Measurements from ENCODE around the gene GYS2.

Gene GYS2

GRCh38 chr12:21561158-21561557 is 43.5 kb downstream of the GYS2 start:
- H3K79me2 ChIP-seq: no peaks in the 10 kb centered on the region
- H3K4me2 ChIP-seq (ENCODE audit: low read length): no peak overlapping the region
- H3K9me3 ChIP-seq (ENCODE audit: control insufficient read depth, low read length): no peaks in the 10 kb centered on the region
- no peaks in the 10 kb centered on the region for H3K36me3 ChIP-seq (ENCODE audit: control insufficient read depth, insufficient read depth, low read length)
- H3K27ac ChIP-seq: no peak overlapping the region
- TF ChIP-seq, protein P1, sequence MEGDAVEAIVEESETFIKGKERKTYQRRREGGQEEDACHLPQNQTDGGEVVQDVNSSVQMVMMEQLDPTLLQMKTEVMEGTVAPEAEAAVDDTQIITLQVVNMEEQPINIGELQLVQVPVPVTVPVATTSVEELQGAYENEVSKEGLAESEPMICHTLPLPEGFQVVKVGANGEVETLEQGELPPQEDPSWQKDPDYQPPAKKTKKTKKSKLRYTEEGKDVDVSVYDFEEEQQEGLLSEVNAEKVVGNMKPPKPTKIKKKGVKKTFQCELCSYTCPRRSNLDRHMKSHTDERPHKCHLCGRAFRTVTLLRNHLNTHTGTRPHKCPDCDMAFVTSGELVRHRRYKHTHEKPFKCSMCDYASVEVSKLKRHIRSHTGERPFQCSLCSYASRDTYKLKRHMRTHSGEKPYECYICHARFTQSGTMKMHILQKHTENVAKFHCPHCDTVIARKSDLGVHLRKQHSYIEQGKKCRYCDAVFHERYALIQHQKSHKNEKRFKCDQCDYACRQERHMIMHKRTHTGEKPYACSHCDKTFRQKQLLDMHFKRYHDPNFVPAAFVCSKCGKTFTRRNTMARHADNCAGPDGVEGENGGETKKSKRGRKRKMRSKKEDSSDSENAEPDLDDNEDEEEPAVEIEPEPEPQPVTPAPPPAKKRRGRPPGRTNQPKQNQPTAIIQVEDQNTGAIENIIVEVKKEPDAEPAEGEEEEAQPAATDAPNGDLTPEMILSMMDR (IDR thresholded peaks at IDR 0.05): no peak
- H2AFZ ChIP-seq: no peak overlapping the region
- no peaks in the 10 kb centered on the region for H3K4me1 ChIP-seq
- H3K9ac ChIP-seq: no peak overlapping the region
- no peak overlapping the region for H3K4me3 ChIP-seq (ENCODE audit: low read depth, low read length)
- no peaks in the 10 kb centered on the region for H3K27me3 ChIP-seq (ENCODE audit: control insufficient read depth, insufficient read depth, low read length)

DNA sequence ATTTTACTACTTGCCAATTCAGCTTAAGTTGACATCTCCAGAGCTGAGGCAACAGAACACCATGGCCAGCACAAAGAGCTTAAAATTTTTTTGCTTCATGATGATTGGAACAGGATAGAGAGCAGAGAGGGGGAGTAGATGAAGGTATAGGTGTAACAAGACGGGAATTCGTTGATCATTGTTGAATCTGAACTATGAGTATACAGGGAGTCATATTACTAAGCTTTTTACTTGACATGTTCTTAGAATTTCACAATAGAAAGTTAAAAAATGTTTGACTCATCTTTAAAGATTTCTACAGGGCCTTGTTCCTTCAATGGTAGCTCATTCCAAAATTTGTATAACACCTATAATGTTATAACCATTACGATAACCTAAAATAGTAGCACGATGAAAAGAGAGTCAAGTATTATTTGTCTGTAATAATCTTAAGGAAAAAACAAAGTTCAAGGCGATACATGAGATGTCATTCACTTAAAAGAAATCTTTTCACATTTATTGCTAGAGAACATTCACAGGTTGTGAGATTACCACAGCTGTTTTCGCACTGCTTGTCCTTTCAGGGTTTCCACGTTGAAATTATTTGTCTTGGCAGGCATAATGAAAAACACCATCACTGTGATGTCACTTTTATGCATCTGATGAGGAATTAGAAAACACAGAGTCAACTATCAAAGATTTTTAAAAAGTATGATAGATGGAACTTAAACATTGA is 44.6 kb downstream of the GYS2 start:
- Histone ChIP-seq H3K9me3 (ENCODE audit: control insufficient read depth, low read length) (no peaks in the 10 kb centered on the region), H3K36me3 (ENCODE audit: control insufficient read depth, insufficient read depth, low read length) (no peaks in the 10 kb centered on the region), H3K4me1 (no peaks in the 10 kb centered on the region), H2AFZ (no peak overlapping the region), H3K27me3 (ENCODE audit: control insufficient read depth, insufficient read depth, low read length) (no peaks in the 10 kb centered on the region), H3K4me3 (ENCODE audit: low read depth, low read length) (no peak overlapping the region), H3K79me2 (no peaks in the 10 kb centered on the region), H3K4me2 (ENCODE audit: low read length) (no peak overlapping the region), H3K27ac (no peak overlapping the region), H3K9ac (no peak overlapping the region)
- TF ChIP-seq, protein P1 (IDR thresholded peaks at IDR 0.05): no peak

DNA sequence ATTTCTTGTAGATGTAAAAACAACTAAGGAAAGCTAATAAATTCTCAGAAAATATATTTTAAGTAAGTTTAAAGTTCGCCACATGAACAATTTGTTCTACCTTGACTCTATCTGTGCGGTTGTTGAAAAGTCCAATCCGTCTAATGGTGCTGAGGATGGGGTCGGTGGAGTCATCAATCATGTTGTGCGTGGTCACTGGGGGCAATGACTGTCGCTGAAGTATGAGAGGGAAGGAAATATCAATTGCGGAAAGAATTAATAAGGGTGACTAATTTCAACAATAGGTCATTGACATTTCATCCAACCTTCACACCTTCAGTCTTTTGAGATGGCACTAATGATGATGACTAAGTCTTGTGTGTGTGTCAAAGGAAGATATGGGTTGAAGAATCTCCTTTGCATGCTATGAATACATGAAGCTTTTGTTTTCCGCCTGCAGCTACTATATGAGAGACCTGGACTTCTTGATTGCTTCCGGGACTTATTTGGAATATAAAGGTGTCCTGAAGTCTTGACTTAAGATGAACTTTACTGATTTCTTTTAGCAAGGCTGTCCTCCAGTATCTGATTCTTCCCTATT is 46.5 kb downstream of the GYS2 start:
- no peak overlapping the region for H3K4me2 ChIP-seq (ENCODE audit: low read length)
- H3K27me3 ChIP-seq (ENCODE audit: control insufficient read depth, insufficient read depth, low read length): no peaks in the 10 kb centered on the region
- no peak overlapping the region for H2AFZ ChIP-seq
- H3K9ac ChIP-seq: no peak overlapping the region
- TF ChIP-seq, protein P1 (IDR thresholded peaks at IDR 0.05): no peak
- H3K36me3 ChIP-seq (ENCODE audit: control insufficient read depth, insufficient read depth, low read length): no peaks in the 10 kb centered on the region
- H3K4me1 ChIP-seq: no peaks in the 10 kb centered on the region
- no peaks in the 10 kb centered on the region for H3K79me2 ChIP-seq
- no peak overlapping the region for H3K4me3 ChIP-seq (ENCODE audit: low read depth, low read length)
- H3K9me3 ChIP-seq (ENCODE audit: control insufficient read depth, low read length): no peaks in the 10 kb centered on the region
- no peak overlapping the region for H3K27ac ChIP-seq

- no peak overlapping the region for H3K27ac ChIP-seq
- H2AFZ ChIP-seq: no peak overlapping the region
- TF ChIP-seq, protein P1 (IDR thresholded peaks at IDR 0.05): no peak
- H3K27me3 ChIP-seq (ENCODE audit: control insufficient read depth, insufficient read depth, low read length): no peaks in the 10 kb centered on the region
- no peaks in the 10 kb centered on the region for H3K4me1 ChIP-seq
- H3K79me2 ChIP-seq: no peaks in the 10 kb centered on the region
- no peaks in the 10 kb centered on the region for H3K9me3 ChIP-seq (ENCODE audit: control insufficient read depth, low read length)
- no peak overlapping the region for H3K4me3 ChIP-seq (ENCODE audit: low read depth, low read length)
- no peak overlapping the region for H3K9ac ChIP-seq
- no peaks in the 10 kb centered on the region for H3K36me3 ChIP-seq (ENCODE audit: control insufficient read depth, insufficient read depth, low read length)
- no peak overlapping the region for H3K4me2 ChIP-seq (ENCODE audit: low read length)
These were observed 51.3 kb downstream of the GYS2 start for GRCh38 chr12:21553329-21553675.
